ENCODE data around the gene LRIG1. TPM values are rescaled to one million over a fixed set of nuclear protein-coding genes. Genes with fewer than 3 reads are reported as not detected.

LRIG1 gene
- total and polyA plus RNA-seq, 5 experiments from 2014 or later, result 4.9 to 13.0 (median 11.1) TPM

- H3K4me3 Mint-ChIP-seq, result peak overlapping the region in 1 of 10 donors; percentile 4
- H3K27me3 Mint-ChIP-seq, result no peaks in the 10 kb centered on the region
- peak overlapping the region in 5 of 10 donors; percentile 12 to 87 (median 45) for H3K27ac Mint-ChIP-seq
- ATAC-seq (no peak), DNase-seq (peak in 1 of 10 donors; percentile 13)
- POLR2A ChIA-PET, result no interaction called here
- no peaks in the 10 kb centered on the region for H3K9me3 Mint-ChIP-seq
- H3K4me1 Mint-ChIP-seq, result peaks cover 1 to 18% (median 10%) of the 10 kb centered on the region in 4 donors
- peaks cover 7 to 24% (median 11%) of the 10 kb centered on the region in 3 donors for H3K36me3 Mint-ChIP-seq
These were observed 146.8 kb downstream of the LRIG1 start for GRCh38 chr3:66354001-66354400.

GRCh38 chr3:66353530-66353929 is 147.3 kb downstream of the LRIG1 start:
- Mint-ChIP-seq H3K4me1 (peaks cover 1 to 18% (median 10%) of the 10 kb centered on the region in 4 donors), H3K27me3 (no peaks in the 10 kb centered on the region), H3K4me3 (peak overlapping the region in 1 of 10 donors; percentile 4), H3K27ac (peak overlapping the region in 5 of 10 donors; percentile 11 to 87 (median 45)), H3K9me3 (no peaks in the 10 kb centered on the region), H3K36me3 (peaks cover 7 to 24% (median 11%) of the 10 kb centered on the region in 3 donors)
- DNase-seq, result no peak
- ATAC-seq, result no peak
- POLR2A ChIA-PET, result no interaction called here

- DNase-seq (no peak), ATAC-seq (no peak)
- Mint-ChIP-seq H3K27ac (peak overlapping the region in 2 of 10 donors; percentile 32 to 58), H3K9me3 (peaks cover 0 to under 1% (median 0%) of the 10 kb centered on the region in 9 donors), H3K27me3 (no peaks in the 10 kb centered on the region), H3K4me3 (no peak overlapping the region), H3K4me1 (peaks cover 1 to 18% (median 9%) of the 10 kb centered on the region in 4 donors), H3K36me3 (peaks cover 7 to 23% (median 14%) of the 10 kb centered on the region in 3 donors)
- POLR2A ChIA-PET, result no interaction called here
These were observed 147.8 kb downstream of the LRIG1 start for GRCh38 chr3:66353039-66353438.

- no peaks in the 10 kb centered on the region for H3K27me3 Mint-ChIP-seq
- no peak overlapping the region for H3K4me3 Mint-ChIP-seq
- peaks cover 17 to 42% (median 36%) of the 10 kb centered on the region in 3 donors for H3K36me3 Mint-ChIP-seq
- H3K4me1 Mint-ChIP-seq, result peaks cover 1 to 15% (median 8%) of the 10 kb centered on the region in 4 donors
- ATAC-seq (no peak), DNase-seq (no peak)
- POLR2A ChIA-PET, result no interaction called here
- peaks cover 0 to 8% (median 4%) of the 10 kb centered on the region in 9 donors for H3K9me3 Mint-ChIP-seq
- H3K27ac Mint-ChIP-seq, result peak overlapping the region in 1 of 10 donors; percentile 6
These were observed 150.2 kb downstream of the LRIG1 start for GRCh38 chr3:66350601-66351000.

- no peaks in the 10 kb centered on the region for H3K27me3 Mint-ChIP-seq
- peaks cover 17 to 40% (median 34%) of the 10 kb centered on the region in 3 donors for H3K36me3 Mint-ChIP-seq
- H3K9me3 Mint-ChIP-seq, result peaks cover 0 to 8% (median 4%) of the 10 kb centered on the region in 9 donors
- no peak for ATAC-seq
- H3K4me1 Mint-ChIP-seq, result peaks cover 4 to 16% (median 10%) of the 10 kb centered on the region in 4 donors
- POLR2A ChIA-PET, result no interaction called here
- no peak overlapping the region for H3K4me3 Mint-ChIP-seq
- no peak overlapping the region for H3K27ac Mint-ChIP-seq
- no peak for DNase-seq
These were observed 152.1 kb downstream of the LRIG1 start for GRCh38 chr3:66348704-66349103.

GRCh38 chr3:66344848-66345578 is 155.8 kb downstream of the LRIG1 start:
- Mint-ChIP-seq H3K4me3 (no peak overlapping the region), H3K9me3 (peaks cover 0 to 10% (median 4%) of the 10 kb centered on the region in 9 donors), H3K27ac (peak overlapping the region in 2 of 10 donors; percentile 53 to 79), H3K36me3 (peaks cover 18 to 32% (median 28%) of the 10 kb centered on the region in 3 donors), H3K4me1 (peaks cover 4 to 9% (median 9%) of the 10 kb centered on the region in 4 donors), H3K27me3 (no peaks in the 10 kb centered on the region)
- POLR2A ChIA-PET, result no interaction called here
- ATAC-seq, result no peak
- no peak for DNase-seq

GRCh38 chr3:66344391-66344811 is 156.4 kb downstream of the LRIG1 start:
- Mint-ChIP-seq H3K9me3 (peaks cover 0 to 10% (median 4%) of the 10 kb centered on the region in 9 donors), H3K4me3 (no peak overlapping the region), H3K36me3 (peaks cover 18 to 34% (median 30%) of the 10 kb centered on the region in 3 donors), H3K4me1 (peaks cover 4 to 9% (median 9%) of the 10 kb centered on the region in 4 donors), H3K27ac (no peak overlapping the region), H3K27me3 (no peaks in the 10 kb centered on the region)
- no peak for ATAC-seq
- POLR2A ChIA-PET, result no interaction called here
- no peak for DNase-seq

- Mint-ChIP-seq H3K27me3 (no peaks in the 10 kb centered on the region), H3K27ac (peak overlapping the region in 1 of 10 donors; percentile 51), H3K9me3 (peaks cover 0 to 10% (median 4%) of the 10 kb centered on the region in 9 donors), H3K4me3 (no peak overlapping the region), H3K36me3 (peaks cover 18 to 25% (median 25%) of the 10 kb centered on the region in 3 donors), H3K4me1 (peaks cover 7 to 18% (median 10%) of the 10 kb centered on the region in 4 donors)
- POLR2A ChIA-PET, result no interaction called here
- ATAC-seq (no peak), DNase-seq (no peak)
These were observed 158.0 kb downstream of the LRIG1 start for GRCh38 chr3:66342717-66343356.

- H3K4me3 Mint-ChIP-seq, result no peak overlapping the region
- DNase-seq, result no peak
- H3K9me3 Mint-ChIP-seq, result peaks cover 0 to 7% (median 0%) of the 10 kb centered on the region in 9 donors
- H3K27ac Mint-ChIP-seq, result no peak overlapping the region
- H3K36me3 Mint-ChIP-seq, result peaks cover 2 to 8% (median 4%) of the 10 kb centered on the region in 3 donors
- peaks cover 6 to 27% (median 24%) of the 10 kb centered on the region in 4 donors for H3K4me1 Mint-ChIP-seq
- POLR2A ChIA-PET, result no interaction called here
- no peaks in the 10 kb centered on the region for H3K27me3 Mint-ChIP-seq
- no peak for ATAC-seq
These were observed 161.9 kb downstream of the LRIG1 start for GRCh38 chr3:66338927-66339326.

- Mint-ChIP-seq H3K36me3 (peaks cover 4 to 15% (median 6%) of the 10 kb centered on the region in 3 donors), H3K27ac (peak overlapping the region in 1 of 10 donors; percentile 38), H3K27me3 (no peaks in the 10 kb centered on the region), H3K9me3 (peaks cover 0 to 7% (median 0%) of the 10 kb centered on the region in 9 donors), H3K4me1 (peaks cover 15 to 42% (median 25%) of the 10 kb centered on the region in 4 donors), H3K4me3 (no peak overlapping the region)
- POLR2A ChIA-PET, result no interaction called here
- DNase-seq (no peak), ATAC-seq (no peak)
These were observed 164.5 kb downstream of the LRIG1 start for GRCh38 chr3:66336333-66336766.

GRCh38 chr3:66335671-66336070 is 165.2 kb downstream of the LRIG1 start:
- H3K27ac Mint-ChIP-seq, result no peak overlapping the region
- ATAC-seq (no peak), DNase-seq (no peak)
- POLR2A ChIA-PET, result no interaction called here
- peaks cover 15 to 42% (median 25%) of the 10 kb centered on the region in 4 donors for H3K4me1 Mint-ChIP-seq
- H3K36me3 Mint-ChIP-seq, result peaks cover 4 to 10% (median 6%) of the 10 kb centered on the region in 3 donors
- H3K27me3 Mint-ChIP-seq, result no peaks in the 10 kb centered on the region
- H3K4me3 Mint-ChIP-seq, result no peak overlapping the region
- peaks cover 0 to 2% (median 0%) of the 10 kb centered on the region in 9 donors for H3K9me3 Mint-ChIP-seq
